Fibroblast of pulmonary artery (primary cell): Measurements from ENCODE around the gene PPARGC1A.

Experiments
- DNase-seq: peaks from one replicate; pipeline ENCODE4 v3.0.0-alpha.2; 2010; ENCODE audit warnings: low read depth
- H3K4me3 ChIP-seq: replicated peaks from 2 replicates; pipeline ENCODE4 v1.5.1; 2011; ENCODE audit warnings: low read depth, mild to moderate bottlenecking, control low read depth, low read length, moderate library complexity
- CTCF ChIP-seq: IDR thresholded peaks from 2 replicates; pipeline ENCODE4 v1.5.1; 2011; ENCODE audit warnings: mild to moderate bottlenecking, control low read depth, low read length, inconsistent platforms; ENCODE audit errors: missing control alignments

PPARGC1A gene

GRCh38 chr4:23922013-23922412, 32.2 kb upstream of the PPARGC1A start:
- TF ChIP-seq CTCF = no peak
- H3K4me3 ChIP-seq = no peak overlapping the region
- DNase-seq = no peak

GRCh38 chr4:23921447-23921845, 31.6 kb upstream of the PPARGC1A start:
- H3K4me3 ChIP-seq = no peak overlapping the region
- TF ChIP-seq CTCF = no peak
- no peak for DNase-seq

GRCh38 chr4:23920716-23921446, 31.0 kb upstream of the PPARGC1A start:
- TF ChIP-seq CTCF = no peak
- DNase-seq = no peak
- no peak overlapping the region for H3K4me3 ChIP-seq

- DNase-seq = no peak
- H3K4me3 ChIP-seq = no peak overlapping the region
- no peak for TF ChIP-seq CTCF
Observed at GRCh38 chr4:23920296-23920695, 30.4 kb upstream of the PPARGC1A start.

GRCh38 chr4:23916282-23916681, 26.4 kb upstream of the PPARGC1A start:
- no peak for DNase-seq
- no peak overlapping the region for H3K4me3 ChIP-seq
- TF ChIP-seq CTCF = no peak

- no peak overlapping the region for H3K4me3 ChIP-seq
- DNase-seq = no peak
- TF ChIP-seq CTCF = no peak
Observed at GRCh38 chr4:23915459-23916132, 25.7 kb upstream of the PPARGC1A start.
